ENCODE data around the gene PLBD2. TPM values are rescaled to one million over a fixed set of nuclear protein-coding genes. Genes with fewer than 3 reads are reported as not detected.

Gene PLBD2
- total RNA-seq, 4 donors from 2014 or later = 36.5 to 57.9 (median 44.7) TPM

DNA sequence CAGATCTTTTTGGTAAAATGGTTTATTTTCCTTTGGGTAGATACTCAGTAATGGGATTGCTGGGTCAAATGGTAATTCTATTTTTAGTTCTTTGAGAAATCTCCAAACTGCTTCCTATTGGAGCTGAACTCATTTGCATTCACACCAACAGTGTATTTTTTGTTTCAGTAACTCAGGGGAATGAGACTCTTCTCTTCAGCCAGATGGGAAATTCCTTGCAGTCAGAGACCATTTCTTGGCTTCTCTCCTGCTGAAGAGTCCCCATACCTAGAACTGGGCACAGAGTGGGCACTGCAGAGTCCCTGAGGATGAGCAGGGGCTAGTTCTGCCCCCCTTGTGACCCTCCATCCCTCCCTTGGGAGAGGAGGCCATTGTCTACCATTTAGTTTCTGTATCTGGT is 74.6 kb downstream of the PLBD2 start:
- Histone ChIP-seq H3K27ac (no peak overlapping the region), H3K27me3 (peaks cover 0 to 5% of the 10 kb centered on the region in 2 donors), H3K9me3 (peaks cover 0 to 4% (median 0%) of the 10 kb centered on the region in 4 donors), H3K4me3 (no peak overlapping the region), H3K36me3 (no peaks in the 10 kb centered on the region), H3K4me1 (no peaks in the 10 kb centered on the region)
- no peak for TF ChIP-seq POLR2A (IDR thresholded peaks at IDR 0.05)
- TF ChIP-seq, protein P1, sequence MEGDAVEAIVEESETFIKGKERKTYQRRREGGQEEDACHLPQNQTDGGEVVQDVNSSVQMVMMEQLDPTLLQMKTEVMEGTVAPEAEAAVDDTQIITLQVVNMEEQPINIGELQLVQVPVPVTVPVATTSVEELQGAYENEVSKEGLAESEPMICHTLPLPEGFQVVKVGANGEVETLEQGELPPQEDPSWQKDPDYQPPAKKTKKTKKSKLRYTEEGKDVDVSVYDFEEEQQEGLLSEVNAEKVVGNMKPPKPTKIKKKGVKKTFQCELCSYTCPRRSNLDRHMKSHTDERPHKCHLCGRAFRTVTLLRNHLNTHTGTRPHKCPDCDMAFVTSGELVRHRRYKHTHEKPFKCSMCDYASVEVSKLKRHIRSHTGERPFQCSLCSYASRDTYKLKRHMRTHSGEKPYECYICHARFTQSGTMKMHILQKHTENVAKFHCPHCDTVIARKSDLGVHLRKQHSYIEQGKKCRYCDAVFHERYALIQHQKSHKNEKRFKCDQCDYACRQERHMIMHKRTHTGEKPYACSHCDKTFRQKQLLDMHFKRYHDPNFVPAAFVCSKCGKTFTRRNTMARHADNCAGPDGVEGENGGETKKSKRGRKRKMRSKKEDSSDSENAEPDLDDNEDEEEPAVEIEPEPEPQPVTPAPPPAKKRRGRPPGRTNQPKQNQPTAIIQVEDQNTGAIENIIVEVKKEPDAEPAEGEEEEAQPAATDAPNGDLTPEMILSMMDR (IDR thresholded peaks at IDR 0.05) = no peak
- no peak for DNase-seq (ENCODE audit: low spot score in 2 of 2)

DNA sequence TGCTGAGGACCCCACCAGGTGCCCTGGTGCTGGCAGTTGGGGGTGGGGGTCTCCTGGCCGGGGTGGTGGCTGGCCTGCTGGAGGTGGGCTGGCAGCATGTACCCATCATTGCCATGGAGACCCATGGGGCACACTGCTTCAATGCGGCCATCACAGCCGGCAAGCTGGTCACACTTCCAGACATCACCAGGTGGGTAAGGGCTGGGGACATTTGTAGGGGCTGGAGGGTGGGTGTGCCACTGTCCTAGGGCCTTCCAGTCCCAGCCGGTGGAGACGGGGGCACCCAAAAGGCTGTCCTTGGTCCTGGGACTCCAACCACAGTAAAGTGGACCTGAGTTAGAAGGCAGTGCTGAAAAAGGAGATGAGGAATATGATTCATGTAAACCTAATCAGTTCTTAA is 77.0 kb downstream of the PLBD2 start:
- Histone ChIP-seq H3K27me3 (no peaks in the 10 kb centered on the region), H3K27ac (no peak overlapping the region), H3K4me1 (no peaks in the 10 kb centered on the region), H3K36me3 (no peaks in the 10 kb centered on the region), H3K9me3 (peaks cover 0 to under 1% (median 0%) of the 10 kb centered on the region in 4 donors), H3K4me3 (no peak overlapping the region)
- 81 to 84% methylated on average over 3 to 5 of the region's 5 CpGs for WGBS, 2 donors
- TF ChIP-seq, protein P1 (IDR thresholded peaks at IDR 0.05) = no peak
- TF ChIP-seq EP300 (IDR thresholded peaks at IDR 0.05) = no peak
- no peak for TF ChIP-seq POLR2A (IDR thresholded peaks at IDR 0.05)
- DNase-seq (ENCODE audit: low spot score in 2 of 2) = no peak

DNA sequence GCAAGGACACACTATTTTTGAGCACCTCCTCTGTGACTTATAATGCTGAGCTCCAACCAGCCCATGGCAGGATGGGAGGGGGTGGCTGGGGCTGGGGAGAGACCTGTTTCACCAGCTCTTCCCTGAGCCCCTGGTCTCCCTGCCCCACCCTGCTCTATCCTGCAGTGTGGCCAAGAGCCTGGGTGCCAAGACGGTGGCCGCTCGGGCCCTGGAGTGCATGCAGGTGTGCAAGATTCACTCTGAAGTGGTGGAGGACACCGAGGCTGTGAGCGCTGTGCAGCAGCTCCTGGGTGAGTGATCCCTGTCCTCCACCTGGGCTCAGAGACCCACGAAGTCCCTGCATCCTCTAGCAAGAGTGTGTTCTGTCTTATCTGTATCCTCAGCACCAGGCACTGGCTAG is 78.2 kb downstream of the PLBD2 start:
- H3K4me3 ChIP-seq = no peak overlapping the region
- no peaks in the 10 kb centered on the region for H3K4me1 ChIP-seq
- TF ChIP-seq, protein P1 (IDR thresholded peaks at IDR 0.05) = no peak
- TF ChIP-seq EP300 (IDR thresholded peaks at IDR 0.05) = no peak
- TF ChIP-seq POLR2A (IDR thresholded peaks at IDR 0.05) = no peak
- H3K27ac ChIP-seq = no peak overlapping the region
- DNase-seq (ENCODE audit: low spot score in 2 of 2) = no peak
- peaks cover 0 to 3% of the 10 kb centered on the region in 2 donors for H3K27me3 ChIP-seq
- WGBS, 2 donors = 72 to 86% methylated on average over 2 to 5 of the region's 6 CpGs
- no peaks in the 10 kb centered on the region for H3K36me3 ChIP-seq
- H3K9me3 ChIP-seq = no peaks in the 10 kb centered on the region

DNA sequence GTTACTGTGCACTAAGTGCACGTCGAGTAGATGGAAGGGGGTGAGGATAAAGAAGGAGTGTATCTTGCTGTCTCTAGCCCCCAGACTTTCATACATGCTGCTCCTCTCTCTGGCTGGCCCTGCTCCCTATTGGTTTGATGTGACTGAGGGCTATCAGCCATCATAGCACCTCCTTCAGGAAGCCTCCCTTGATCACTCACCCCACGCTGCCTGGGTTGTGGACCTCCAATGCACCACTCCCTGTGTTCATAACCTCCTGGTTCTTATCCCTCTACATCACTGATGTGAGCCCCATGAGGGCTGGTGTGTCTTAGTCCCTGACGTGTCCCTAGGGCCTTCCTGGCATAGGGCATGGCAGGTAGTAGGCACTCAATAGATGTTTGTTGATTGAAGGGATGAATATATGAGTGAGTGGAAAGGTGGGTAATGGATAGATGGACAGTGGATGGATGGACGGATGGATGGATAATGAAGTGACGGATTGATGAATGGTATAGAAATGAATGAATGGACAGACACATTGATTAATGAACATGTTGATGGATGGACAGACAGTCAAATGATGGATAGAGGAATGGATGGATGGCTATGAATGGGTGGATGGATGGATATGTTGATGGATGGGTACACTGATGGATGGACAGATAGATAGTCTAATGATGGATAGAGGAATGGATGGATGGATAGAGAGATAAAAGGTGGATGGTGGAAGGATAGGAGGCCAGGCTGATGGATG is 78.8 kb downstream of the PLBD2 start:
- no peaks in the 10 kb centered on the region for H3K9me3 ChIP-seq
- no peak overlapping the region for H3K4me3 ChIP-seq
- DNase-seq (ENCODE audit: low spot score in 2 of 2) = no peak
- H3K27ac ChIP-seq = no peak overlapping the region
- no peaks in the 10 kb centered on the region for H3K4me1 ChIP-seq
- H3K27me3 ChIP-seq = peaks cover 0 to 3% of the 10 kb centered on the region in 2 donors
- TF ChIP-seq, protein P1 (IDR thresholded peaks at IDR 0.05) = no peak
- no peaks in the 10 kb centered on the region for H3K36me3 ChIP-seq
- 83 to 89% methylated on average over 6 of the region's 6 CpGs for WGBS, 2 donors

DNA sequence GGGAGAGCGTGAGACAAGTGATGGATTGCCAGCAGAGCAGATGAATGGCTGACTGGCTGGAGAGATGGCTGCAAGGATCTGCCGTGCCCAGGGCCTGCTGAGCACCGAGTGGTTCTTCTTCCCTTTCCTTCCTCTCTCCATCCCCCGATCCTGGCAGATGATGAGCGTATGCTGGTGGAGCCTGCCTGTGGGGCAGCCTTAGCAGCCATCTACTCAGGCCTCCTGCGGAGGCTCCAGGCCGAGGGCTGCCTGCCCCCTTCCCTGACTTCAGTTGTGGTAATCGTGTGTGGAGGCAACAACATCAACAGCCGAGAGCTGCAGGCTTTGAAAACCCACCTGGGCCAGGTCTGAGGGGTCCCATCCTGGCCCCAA is 79.3 kb downstream of the PLBD2 start:
- H3K27ac ChIP-seq = no peak overlapping the region
- DNase-seq (ENCODE audit: low spot score in 2 of 2) = no peak
- no peaks in the 10 kb centered on the region for H3K9me3 ChIP-seq
- no peaks in the 10 kb centered on the region for H3K4me1 ChIP-seq
- H3K27me3 ChIP-seq = peaks cover 0 to 3% of the 10 kb centered on the region in 2 donors
- WGBS, 2 donors = 66 to 71% methylated on average over 8 to 9 of the region's 9 CpGs
- no peak overlapping the region for H3K4me3 ChIP-seq
- TF ChIP-seq EP300 (IDR thresholded peaks at IDR 0.05) (no peak), POLR2A (IDR thresholded peaks at IDR 0.05) (no peak)
- TF ChIP-seq, protein P1 (IDR thresholded peaks at IDR 0.05) = no peak
- no peaks in the 10 kb centered on the region for H3K36me3 ChIP-seq
